Progenitor cell of endocrine pancreas (in vitro differentiated cells): Measurements from ENCODE around the gene TIMM17B. TPM values are rescaled to one million over a fixed set of nuclear protein-coding genes. Genes with fewer than 3 reads are reported as not detected.

Source experiments
- DNase-seq: peaks from one replicate; pipeline ENCODE4 v3.0.0; 2021; ENCODE audit warnings: low spot score; ENCODE audit not compliant: unreplicated experiment
- H3K27ac Mint-ChIP-seq: 2 replicates; pipeline ENCODE4 v1.8.0; 2021; ENCODE audit warnings: mild to moderate bottlenecking, moderate library complexity, mixed read lengths
- H3K27me3 Mint-ChIP-seq: 2 replicates; pipeline ENCODE4 v1.8.0; 2021; ENCODE audit warnings: mixed read lengths
- H3K36me3 Mint-ChIP-seq: 2 replicates; pipeline ENCODE4 v1.8.0; 2022; ENCODE audit warnings: mixed read lengths; ENCODE audit not compliant: insufficient read depth
- H3K4me1 Mint-ChIP-seq: 2 replicates; pipeline ENCODE4 v1.8.0; 2021; ENCODE audit warnings: low read depth, mixed read lengths
- H3K4me3 Mint-ChIP-seq: 2 replicates; pipeline ENCODE4 v1.8.0; 2021; ENCODE audit warnings: low read depth, mild to moderate bottlenecking, moderate library complexity, mixed read lengths
- H3K9me3 Mint-ChIP-seq: 2 replicates; pipeline ENCODE4 v1.8.0; 2021; ENCODE audit warnings: low read depth, mixed read lengths
- CTCF ChIP-seq: fragments of 200-600 bp; sonication (generic); IDR thresholded peaks from one replicate; pipeline ENCODE4 v1.5.0; 2021; ENCODE audit warnings: antibody characterized with exemption, mild to moderate bottlenecking; ENCODE audit not compliant: unreplicated experiment
- total RNA-seq: library from RNA; stranded (reverse); gene quantifications from 2 replicates; pipeline ENCODE4 v1.2.1, GENCODE V29; 2021

The TIMM17B gene
- total RNA-seq, 1 donor from 2014 or later: 68.1 TPM

GRCh38 chrX:48917139-48918001, 19.8 kb upstream of the TIMM17B start:
- DNase-seq: peak; percentile 73
- Mint-ChIP-seq H3K4me1 (peaks cover 21% of the 10 kb centered on the region), H3K27ac (peak overlapping the region; percentile 90), H3K9me3 (peaks cover 8% of the 10 kb centered on the region), H3K27me3 (no peaks in the 10 kb centered on the region), H3K36me3 (peaks cover 8% of the 10 kb centered on the region), H3K4me3 (peak overlapping the region; percentile 78)
- peak; percentile 85 for TF ChIP-seq CTCF

DNA sequence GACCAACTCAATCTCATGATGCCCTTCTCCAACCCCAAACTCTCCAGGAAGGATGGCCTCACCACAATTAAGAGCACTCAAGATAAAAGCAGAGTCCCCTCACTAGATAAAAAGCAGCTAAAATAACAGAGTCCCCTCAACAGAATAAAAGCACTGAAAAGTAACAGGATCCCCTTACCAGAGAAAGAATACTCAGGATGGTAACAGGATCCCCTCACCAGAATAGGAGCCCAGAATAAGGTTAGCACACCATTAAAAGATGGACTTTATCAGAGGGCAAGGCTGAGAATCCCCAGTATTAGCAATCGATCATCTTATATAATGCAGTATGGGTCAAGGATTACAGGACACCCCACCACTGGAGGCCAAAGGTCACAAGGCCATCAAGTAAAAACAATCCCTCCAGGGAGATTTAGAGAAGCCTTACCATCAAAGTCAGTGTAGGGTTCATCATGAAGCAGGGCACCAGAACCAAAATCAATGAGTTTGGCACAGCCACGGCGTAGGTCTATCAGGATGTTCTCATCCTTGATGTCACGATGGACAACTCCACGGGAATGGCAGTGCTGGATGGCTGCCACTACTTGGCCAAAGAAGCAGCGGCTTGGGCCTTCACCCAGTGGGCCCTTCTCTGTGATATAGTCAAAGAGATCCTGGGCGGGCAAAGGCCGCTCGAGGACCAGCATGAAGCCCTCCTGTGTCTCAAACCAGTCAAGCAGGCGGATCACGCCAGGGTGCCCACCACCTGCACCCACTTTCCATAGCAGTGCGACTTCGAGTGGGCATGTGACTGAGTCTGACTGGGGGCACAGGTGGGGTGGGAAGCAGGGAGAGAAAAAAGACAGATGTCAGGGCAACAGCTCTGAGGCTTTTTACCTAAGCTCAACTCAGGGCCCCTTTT, 17.3 kb upstream of the TIMM17B start:
- TF ChIP-seq CTCF: no peak
- peaks cover 11% of the 10 kb centered on the region for H3K36me3 Mint-ChIP-seq
- peaks cover 35% of the 10 kb centered on the region for H3K4me1 Mint-ChIP-seq
- no peak for DNase-seq
- H3K9me3 Mint-ChIP-seq: peaks cover 12% of the 10 kb centered on the region
- H3K4me3 Mint-ChIP-seq: no peak overlapping the region
- no peaks in the 10 kb centered on the region for H3K27me3 Mint-ChIP-seq
- H3K27ac Mint-ChIP-seq: peak overlapping the region; percentile 5

DNA sequence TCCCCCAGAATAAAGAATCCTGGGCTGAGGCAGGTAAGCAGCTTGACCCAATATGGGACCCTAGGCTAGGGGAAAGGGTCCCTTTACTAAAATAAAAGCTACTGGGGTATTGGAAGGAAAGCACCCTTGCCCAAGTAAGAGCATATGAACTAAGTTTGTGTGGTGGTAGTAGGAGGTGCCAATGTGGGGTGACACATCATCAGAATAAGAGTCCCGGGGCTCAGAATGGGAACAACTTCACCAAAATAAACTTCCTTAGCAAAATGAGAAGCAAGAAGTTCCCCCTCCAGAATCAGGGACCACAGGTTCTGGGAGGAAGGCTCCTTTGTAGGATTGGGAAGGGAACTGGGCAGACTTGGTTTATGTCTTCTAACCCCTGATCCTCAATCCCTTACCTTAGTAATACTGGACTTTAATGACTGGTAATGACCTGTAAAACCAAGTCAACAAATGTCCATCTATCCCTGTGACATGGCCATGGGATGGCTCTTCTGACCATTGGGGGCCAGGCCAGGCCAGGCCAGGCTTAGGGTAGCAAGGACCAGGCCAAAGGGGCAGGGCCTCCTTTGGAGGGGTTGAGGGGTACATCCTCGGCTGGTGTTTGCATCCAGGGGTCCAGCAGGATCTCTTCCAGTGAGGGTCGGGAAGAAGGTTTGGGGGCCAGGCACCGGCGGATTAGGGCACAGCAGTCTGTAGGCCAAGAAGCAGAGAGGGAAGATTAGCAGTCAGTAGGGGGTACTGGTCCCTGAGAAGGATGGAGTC, 16.2 kb upstream of the TIMM17B start:
- H3K27ac Mint-ChIP-seq: no peak overlapping the region

GRCh38 chrX:48911412-48912182, 14.0 kb upstream of the TIMM17B start, which contains the start of gene SLC35A2:
SLC35A2 (minus strand) TSS chrX:48911646; CDS start chrX:48911636, 10 bp downstream.
- peaks cover 10% of the 10 kb centered on the region for H3K36me3 Mint-ChIP-seq
- no peaks in the 10 kb centered on the region for H3K27me3 Mint-ChIP-seq
- DNase-seq: peak; percentile 56
- H3K4me1 Mint-ChIP-seq: peaks cover 20% of the 10 kb centered on the region
- H3K9me3 Mint-ChIP-seq: peaks cover 8% of the 10 kb centered on the region
- TF ChIP-seq CTCF: no peak
- peak within 1 kb of the TSS; percentile 88 for H3K4me3 Mint-ChIP-seq
- H3K27ac Mint-ChIP-seq: peak within 1 kb of the TSS; percentile 97

More for the DNA sequence above, 16.2 kb upstream of the TIMM17B start:
- no peak for TF ChIP-seq CTCF
- Mint-ChIP-seq H3K27me3 (no peaks in the 10 kb centered on the region), H3K4me1 (peaks cover 29% of the 10 kb centered on the region), H3K4me3 (no peak overlapping the region), H3K9me3 (peaks cover 9% of the 10 kb centered on the region), H3K36me3 (peaks cover 11% of the 10 kb centered on the region)
- no peak for DNase-seq
